T-helper 2 cell (primary cell): Measurements from ENCODE around the gene ZNF668.

Source experiments
- DNase-seq, 5 experiments: peaks; one replicate each; pipeline versions ENCODE4 v3.0.0 to v3.0.0-alpha.2; 2012 to 2022

Gene ZNF668

DNA sequence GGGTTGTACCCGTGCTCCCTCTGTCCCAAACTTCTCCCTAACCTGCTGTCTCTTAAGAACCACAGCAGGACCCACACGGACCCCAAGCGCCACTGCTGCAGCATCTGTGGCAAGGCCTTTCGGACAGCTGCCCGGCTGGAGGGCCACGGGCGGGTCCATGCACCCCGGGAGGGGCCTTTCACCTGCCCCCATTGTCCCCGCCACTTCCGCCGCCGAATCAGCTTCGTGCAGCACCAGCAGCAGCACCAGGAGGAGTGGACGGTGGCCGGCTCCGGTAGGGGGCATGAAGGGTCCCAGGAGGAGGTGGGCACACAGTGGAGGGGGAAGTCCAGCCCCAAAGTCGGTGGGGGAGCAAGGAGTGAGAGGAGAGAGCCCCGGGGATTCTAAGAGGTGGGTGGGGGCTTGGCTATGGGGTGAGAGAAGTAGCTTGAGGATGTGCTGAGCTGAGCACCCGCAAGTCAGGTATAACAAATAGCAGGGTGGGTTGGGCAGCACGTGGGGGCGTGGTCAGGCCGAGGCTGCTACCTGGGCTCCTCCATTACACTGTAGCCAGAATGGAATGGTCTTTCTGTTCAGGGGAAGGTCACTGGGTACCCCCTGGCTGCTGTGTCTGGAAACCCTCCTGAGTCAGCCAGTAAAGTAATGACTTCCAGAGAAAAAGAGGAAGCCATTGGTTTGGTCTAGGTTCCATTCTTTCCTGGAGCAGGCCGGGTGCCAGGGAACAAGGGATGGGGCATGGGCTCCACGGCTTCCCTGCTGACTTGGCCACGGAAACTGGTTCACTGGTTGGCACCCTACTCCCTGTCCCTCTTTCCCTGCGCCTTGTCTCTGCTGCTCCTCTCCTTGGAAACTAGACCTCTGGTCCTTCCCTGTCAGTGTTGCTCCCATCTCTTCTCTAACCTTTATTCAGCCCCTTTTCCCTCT, 7.7 kb upstream of the ZNF668 start:
- no peak for DNase-seq

DNA sequence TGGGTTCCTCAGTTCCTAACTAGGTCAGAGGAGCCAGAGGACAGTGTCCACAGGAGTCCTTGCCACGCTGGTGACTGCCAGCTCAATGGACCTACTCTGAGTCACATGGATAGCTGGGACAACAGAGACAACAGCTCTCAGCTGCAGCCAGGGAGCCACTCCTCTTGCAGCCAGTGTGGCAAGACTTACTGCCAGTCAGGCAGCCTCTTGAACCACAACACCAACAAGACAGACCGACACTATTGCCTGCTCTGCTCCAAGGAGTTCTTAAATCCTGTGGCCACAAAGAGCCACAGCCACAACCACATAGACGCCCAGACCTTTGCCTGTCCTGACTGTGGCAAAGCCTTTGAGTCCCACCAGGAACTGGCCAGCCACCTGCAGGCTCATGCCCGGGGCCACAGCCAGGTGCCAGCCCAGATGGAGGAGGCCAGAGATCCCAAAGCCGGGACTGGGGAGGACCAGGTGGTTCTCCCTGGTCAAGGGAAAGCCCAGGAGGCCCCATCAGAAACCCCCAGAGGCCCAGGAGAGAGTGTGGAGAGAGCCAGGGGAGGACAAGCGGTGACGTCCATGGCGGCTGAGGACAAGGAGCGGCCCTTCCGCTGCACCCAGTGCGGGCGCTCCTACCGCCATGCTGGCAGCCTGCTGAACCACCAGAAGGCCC, 6.8 kb upstream of the ZNF668 start:
- no peak for DNase-seq

DNA sequence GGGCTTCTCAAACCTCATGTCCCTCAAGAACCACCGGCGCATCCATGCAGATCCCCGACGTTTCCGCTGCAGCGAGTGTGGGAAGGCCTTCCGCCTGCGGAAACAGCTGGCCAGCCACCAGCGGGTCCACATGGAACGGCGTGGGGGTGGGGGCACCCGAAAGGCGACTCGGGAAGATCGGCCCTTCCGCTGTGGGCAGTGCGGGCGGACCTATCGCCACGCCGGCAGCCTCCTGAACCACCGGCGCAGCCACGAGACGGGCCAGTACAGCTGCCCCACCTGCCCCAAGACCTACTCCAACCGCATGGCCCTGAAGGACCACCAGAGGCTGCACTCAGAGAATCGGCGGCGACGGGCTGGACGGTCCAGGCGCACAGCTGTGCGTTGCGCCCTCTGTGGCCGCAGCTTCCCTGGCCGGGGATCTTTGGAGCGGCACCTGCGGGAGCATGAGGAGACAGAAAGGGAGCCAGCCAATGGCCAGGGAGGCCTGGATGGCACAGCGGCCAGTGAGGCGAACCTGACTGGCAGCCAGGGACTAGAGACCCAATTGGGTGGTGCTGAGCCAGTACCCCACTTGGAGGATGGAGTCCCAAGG, 6.1 kb upstream of the ZNF668 start:
- no peak for DNase-seq

DNA sequence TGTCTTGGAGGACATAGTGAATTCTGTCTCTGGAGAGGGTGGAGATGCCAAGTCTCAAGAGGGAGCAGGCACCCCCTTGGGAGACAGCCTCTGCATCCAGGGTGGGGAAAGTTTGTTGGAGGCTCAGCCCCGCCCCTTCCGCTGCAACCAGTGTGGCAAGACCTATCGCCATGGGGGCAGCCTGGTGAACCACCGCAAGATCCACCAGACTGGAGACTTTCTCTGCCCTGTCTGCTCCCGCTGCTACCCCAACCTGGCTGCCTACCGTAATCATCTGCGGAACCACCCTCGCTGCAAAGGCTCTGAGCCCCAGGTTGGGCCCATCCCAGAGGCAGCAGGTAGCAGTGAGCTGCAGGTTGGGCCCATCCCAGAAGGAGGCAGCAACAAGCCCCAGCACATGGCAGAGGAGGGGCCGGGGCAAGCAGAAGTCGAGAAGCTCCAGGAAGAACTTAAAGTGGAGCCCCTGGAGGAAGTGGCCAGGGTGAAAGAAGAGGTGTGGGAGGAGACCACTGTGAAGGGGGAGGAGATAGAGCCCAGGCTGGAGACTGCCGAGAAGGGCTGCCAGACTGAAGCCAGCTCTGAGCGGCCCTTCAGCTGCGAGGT, 5.4 kb upstream of the ZNF668 start:
- DNase-seq = no peak

DNA sequence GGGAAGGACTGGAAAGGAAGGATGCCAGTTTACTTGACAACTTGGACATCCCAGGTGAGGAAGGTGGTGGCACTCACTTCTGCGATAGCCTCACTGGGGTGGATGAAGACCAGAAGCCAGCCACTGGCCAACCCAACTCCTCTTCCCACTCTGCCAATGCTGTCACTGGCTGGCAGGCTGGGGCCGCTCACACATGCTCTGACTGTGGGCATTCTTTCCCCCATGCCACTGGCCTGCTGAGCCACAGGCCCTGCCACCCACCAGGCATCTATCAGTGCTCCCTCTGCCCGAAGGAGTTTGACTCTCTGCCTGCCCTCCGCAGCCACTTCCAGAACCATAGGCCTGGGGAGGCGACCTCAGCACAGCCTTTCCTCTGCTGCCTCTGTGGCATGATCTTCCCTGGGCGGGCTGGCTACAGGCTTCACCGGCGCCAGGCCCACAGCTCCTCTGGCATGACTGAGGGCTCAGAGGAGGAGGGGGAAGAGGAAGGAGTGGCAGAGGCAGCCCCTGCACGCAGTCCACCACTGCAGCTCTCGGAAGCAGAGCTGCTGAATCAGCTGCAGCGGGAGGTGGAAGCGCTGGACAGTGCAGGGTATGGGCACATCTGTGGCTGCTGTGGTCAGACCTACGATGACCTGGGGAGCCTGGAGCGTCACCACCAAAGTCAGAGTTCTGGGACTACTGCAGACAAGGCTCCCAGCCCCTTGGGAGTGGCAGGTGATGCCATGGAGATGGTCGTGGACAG, 4.7 kb upstream of the ZNF668 start:
- DNase-seq = no peak

DNA sequence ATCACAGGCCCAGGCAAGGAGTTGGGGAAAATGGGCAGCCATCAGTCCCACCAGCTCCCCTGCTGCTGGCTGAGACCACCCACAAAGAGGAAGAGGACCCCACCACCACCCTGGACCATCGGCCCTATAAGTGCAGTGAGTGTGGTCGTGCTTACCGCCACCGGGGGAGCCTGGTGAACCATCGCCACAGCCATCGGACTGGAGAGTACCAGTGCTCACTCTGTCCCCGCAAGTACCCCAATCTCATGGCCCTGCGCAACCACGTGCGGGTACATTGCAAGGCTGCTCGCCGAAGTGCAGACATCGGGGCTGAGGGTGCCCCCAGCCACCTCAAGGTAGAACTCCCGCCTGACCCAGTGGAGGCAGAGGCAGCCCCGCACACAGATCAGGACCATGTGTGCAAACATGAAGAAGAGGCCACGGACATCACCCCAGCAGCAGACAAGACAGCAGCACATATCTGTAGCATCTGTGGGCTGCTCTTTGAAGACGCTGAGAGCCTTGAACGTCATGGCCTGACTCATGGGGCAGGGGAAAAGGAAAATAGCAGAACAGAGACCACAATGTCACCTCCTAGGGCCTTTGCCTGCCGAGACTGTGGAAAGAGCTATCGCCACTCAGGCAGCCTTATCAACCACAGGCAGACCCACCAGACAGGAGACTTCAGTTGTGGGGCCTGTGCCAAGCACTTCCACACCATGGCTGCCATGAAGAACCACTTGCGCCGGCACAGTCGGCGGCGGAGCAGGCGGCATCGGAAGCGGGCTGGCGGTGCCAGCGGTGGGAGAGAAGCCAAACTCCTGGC, 3.8 kb upstream of the ZNF668 start:
- no peak for DNase-seq

DNA sequence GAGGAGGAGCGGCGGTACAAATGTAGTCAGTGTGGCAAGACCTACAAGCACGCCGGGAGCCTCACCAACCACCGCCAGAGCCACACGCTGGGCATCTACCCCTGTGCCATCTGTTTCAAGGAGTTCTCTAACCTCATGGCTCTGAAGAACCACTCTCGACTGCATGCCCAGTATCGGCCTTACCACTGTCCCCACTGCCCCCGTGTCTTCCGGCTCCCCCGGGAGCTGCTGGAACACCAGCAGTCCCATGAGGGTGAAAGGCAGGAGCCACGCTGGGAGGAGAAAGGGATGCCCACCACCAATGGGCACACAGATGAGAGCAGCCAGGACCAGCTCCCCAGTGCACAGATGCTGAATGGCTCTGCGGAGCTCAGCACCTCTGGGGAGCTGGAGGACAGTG, 3.0 kb upstream of the ZNF668 start:
- no peak for DNase-seq

DNA sequence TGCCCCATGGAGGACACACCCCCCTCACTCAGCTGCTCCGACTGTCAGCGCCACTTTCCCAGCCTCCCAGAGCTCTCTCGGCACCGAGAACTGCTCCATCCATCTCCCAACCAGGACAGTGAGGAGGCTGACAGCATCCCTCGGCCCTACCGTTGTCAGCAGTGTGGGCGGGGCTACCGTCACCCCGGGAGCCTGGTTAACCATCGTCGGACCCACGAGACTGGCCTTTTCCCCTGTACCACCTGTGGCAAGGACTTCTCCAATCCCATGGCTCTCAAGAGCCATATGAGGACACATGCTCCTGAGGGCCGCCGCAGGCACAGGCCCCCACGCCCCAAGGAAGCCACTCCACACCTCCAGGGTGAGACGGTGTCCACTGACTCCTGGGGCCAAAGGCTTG, 2.3 kb upstream of the ZNF668 start:
- no peak for DNase-seq

DNA sequence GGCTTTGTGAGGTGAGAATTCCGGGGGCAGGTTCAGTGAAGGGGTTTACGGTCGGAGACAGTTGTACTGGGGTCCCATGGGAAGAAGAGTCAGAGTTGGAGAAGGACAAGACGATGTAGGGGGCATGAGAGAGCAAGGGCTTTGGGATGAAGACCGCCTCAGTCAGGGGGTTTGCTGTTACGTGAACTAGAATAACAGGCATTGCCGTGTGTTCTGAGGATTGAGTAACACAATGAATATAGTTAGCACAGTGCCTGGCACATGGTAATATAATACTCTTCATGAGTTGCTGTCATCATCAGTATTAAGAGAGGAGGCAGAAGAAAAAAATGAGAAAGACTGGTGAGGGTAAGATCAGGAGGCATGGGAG, 759 bp upstream of the ZNF668 start:
- no peak for DNase-seq

DNA sequence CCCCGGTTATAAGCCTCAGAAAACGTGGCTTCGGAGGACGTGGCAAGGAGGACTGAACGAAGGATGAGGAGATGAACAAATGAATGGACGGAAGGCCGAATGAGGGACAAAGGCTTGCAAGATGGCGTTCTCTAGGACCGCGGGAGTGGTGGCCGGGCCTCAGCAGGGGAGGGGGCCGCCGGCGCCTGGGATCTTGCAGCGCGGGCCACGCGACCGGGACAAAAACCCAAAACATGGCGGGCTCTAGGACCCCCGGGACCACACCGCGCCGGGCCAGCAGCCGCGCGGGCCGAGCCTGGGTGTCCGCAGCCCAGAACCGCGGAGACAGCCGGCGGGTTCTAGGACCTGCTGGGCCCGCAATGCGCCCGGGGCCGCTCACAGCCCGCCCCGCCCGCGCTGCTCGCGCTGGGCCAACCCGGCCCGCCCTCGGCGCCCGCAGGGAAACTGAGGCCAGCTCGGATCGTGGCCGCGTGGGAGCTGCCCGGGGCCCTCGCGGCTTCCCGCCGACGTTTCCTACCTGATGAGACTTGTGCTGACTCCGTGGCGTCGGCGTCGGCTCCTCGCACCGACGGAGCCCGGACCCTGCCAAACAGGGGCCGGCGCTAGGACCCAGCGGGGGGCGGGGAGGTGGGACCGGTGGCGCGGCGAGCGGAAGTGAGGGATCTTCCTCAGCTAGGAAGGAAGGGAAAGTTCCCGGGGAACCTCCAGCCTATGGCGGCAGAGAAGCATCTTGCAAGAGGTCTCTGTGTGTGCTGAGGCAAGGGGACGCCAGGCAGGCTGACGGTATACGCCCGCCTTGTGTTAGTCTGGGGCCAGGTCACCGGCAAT, 684 bp downstream of the ZNF668 start:
- DNase-seq = peak; percentile 78 to 90 (median 84)

DNA sequence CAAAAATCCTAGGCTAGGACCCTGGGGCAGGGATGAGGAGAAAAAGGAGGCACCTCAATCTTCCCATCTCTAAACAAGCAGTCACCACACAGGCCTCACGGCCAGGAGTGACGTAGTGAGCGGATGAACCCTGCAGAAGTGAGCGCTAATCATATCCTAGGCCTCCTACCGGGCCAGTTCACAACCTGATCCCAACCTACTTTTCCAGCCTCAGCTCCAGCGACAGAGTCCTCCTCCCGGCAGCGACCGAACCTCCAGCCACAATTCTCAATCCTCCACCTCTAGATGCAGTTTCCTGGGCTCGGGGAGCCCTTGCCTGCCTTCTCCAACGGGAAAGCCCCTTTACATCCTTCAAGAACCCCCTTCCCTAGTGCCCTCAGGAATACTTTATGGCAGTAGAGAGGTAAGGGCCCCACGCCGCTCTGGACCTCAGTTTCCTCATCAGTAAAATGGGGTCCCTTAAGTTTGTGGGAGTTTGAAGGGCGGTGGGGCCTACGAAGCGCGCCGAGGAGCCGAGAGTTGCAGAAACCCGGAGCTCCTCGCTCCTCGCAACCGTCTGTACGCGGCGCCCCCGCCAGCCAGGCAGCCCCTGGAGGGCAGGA, 1.4 kb downstream of the ZNF668 start:
- peak in 2 of 5 experiments; percentile 13 to 73 for DNase-seq

DNA sequence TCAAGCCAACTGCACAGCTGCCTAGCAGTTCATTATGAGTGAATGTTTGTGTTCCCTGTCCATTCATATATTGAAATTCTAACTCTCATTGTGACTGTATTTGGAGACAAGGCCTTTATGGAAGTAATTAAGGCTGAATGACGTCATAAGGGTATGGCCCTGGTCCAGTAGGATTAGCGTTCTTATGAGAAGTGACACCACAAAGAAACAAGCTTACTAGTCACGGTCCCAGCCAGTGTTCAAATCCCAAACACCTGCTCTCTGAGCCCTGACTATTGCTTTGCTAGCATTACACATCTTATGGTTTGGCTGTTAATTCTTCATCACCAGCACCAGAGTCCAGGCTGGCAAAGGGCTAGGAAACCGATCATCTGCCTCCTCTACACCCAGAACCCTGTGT, 2.2 kb downstream of the ZNF668 start:
- no peak for DNase-seq

DNA sequence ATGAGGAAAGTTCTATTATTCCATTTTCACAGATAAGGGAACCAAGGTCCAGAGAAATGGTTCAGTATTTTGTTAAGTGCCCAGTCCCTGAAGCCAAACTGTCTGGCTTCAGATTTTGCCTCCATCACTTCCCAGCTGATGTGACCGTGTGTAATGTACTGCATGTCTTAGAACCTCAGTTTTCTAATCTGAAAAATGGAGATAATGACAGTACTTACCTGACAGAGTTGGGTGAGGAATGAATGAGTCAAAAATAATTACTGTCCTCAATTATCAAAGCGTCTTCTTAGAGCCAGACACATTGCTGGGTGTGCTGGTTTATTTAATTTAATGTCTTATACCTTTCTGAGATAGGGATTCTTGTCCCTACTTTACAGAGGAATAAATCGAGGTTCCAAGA, 6.7 kb downstream of the ZNF668 start:
- DNase-seq = no peak

DNA sequence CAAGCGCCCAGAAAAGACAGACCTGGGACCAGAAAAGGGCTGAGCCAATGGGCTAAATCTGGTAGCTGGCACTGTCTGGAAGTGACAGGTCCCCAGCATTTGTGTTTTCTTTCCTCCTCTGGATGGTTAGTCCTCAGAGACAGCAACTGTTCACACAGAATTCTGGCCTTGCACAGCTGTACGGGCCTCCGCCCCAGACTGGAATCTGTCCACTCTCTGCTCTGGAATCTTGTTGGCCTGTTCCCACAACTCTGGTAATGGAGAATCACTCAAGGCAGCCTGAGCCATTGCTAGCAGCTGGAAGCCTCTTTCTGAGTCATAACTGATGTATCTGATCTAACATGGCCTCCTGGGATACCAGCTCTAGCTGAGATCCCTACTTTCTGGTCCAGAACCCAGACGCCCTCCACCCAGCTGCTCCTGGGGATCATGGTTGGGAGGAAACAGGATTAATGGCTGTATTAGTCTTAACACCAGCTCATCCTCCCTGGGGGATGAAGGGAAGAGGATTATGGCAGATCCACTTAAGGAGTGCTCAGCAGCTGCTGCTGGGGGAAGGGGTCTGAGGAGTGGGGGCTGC, 9.1 kb downstream of the ZNF668 start:
- DNase-seq = peak in 1 of 5 experiments; percentile 5

DNA sequence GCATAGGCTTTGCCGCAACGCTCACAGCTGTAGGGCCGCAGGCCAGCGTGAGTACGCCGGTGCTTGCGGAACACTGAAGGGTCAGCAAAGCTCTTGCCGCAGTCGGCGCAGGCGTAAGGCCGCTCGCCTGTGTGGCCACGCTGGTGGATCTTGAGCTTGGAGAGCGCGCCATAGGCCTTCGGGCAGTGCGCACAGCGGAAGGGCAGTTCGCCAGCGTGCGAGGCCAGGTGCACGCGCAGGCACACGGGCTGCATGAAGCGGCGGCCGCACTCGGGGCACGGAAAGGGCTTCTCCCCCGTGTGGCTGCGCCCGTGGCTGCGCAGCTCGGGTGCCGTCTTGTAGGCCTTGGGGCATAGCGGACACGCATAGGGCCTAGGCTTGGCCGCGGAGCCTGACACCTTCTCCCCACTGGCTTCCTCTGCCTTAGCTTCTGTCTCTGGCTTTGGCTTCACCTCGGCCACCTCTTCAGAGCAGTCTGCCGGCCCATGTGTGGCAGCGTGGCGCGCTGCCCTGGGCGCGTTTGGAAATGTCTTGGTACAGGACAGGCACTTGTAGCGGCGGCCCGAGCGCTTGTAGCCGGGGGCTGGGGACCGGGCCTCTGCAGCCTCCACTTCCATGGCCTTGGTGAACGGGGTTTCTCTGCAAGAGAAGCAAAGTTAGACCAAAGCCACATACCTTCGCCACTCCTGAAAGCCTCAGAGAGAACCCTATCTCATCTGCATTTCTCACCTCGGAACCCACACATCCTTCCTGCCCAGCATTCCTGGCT, 10.0 kb downstream of the ZNF668 start:
- peak in 2 of 5 experiments; percentile 65 to 72 for DNase-seq

DNA sequence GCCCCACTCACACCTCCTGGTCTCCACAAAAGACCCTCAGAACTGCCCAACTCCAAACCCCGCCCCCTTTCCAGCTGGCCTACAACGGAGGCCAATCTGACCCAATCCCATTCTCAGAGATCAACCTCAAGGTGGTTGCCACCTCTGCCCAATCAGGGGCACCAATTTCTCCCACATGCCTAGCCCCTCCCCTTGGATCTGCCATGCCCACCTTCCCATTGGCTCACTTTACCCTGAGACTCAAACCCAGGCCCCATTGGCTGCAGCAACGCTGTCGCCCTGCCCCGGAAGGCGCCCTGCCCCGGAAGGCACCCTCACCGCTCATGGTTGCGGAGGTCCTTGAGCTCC, 10.6 kb downstream of the ZNF668 start:
- DNase-seq = no peak

DNA sequence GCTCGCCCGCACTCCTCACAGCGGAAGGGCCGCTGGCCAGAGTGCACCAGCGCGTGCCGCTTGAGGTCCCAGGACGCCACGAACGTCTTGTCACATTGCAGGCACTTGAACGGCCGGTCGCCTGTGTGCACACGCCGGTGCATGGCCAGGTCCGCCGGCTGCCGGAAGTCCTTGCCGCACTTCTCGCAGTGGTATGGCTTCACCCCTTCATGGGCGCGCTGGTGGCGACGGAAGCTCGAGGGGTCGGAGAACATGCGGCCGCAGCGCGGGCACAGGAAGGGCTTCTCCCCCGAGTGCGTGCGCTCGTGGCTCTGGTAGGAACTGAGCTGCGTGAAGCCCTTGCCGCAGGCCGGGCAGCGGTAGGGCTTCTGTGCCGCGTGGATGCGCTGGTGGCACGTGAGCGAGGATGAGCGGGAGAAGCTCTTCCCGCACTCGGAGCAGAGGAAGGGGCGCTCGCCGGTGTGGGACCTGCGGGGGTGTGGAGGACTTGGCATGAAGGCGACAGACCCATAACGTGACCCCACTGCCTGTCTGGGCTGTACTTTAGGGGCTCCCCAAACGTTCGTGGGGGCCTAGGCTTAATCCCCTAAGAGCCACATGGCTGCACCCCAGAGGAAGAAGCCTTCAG, 12.1 kb downstream of the ZNF668 start:
- no peak for DNase-seq

DNA sequence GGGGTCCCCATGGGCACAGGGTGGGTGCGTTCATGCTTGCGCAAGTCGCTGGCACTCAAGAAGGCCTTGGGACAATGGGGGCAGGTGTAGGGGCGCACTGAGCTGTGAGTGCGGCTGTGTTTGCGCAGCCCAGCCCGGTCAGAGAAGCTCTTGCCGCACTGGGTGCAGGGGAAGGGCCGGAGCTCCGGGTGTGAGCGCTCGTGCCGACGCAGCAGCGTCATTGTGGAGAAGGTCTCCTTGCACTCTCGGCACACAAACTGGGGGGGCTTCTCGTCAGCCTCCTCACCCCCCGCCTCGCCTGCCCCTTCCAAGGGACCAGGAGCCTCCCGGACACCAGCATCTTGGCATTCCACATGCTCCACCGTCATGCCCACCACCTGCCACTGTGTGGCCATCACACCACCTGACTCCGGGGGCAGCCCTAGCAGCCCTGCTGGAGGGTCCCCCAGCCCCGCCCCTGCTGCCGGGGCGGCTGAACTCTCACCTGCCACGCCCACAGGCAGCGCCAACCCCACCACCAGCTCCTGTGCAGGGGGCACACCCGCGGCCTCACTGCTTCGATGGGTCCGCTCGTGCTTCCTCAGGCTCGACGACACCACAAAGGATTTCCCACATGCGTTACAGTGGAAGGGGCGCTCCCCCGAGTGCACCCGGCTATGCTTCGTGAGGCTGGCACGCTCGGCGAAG, 12.8 kb downstream of the ZNF668 start:
- DNase-seq = no peak
